HEK293 (cell line): ENCODE measurements around the gene PHRF1.
A peak's percentile ranks its signal among the peaks of the same experiment; 100 is the strongest.

Source experiments
- CTCF ChIA-PET: fragments of 350-600 bp; formaldehyde crosslinking; extraction: SDS; loops from one replicate; lab custom pipeline; 2021; ENCODE audit warnings: antibody characterized with exemption; lab: Yijun Ruan, JAX
- POLR2A ChIA-PET: fragments of 300-600 bp; formaldehyde crosslinking; extraction: SDS; loops from one replicate; lab custom pipeline; 2020; ENCODE audit warnings: antibody characterized with exemption, inconsistent platforms; lab: Yijun Ruan, JAX
- H3K27ac ChIP-seq: fragments of 200-500 bp; sonication (Bioruptor generic); 2 replicates; pipeline ENCODE4 v1.5.1; 2014; ENCODE audit warnings: low read depth, low read length, control low read depth, inconsistent platforms; ENCODE audit errors: extremely low read depth
- H3K36me3 ChIP-seq, 2 experiments: fragments of 200-500 bp in 1 of 2; sonication (Bioruptor generic) in 1 of 2; 1 replicate in 1 of 2; 2 replicates in 1 of 2; pipeline ENCODE4 v1.5.1; 2014 to 2017; ENCODE audit warnings: inconsistent platforms in 2 of 2, low read length in 2 of 2; ENCODE audit not compliant: control insufficient read depth in 2 of 2, insufficient read depth in 1 of 2
- H3K4me1 ChIP-seq: fragments of 200-500 bp; sonication (Bioruptor generic); 2 replicates; pipeline ENCODE4 v1.5.1; 2014; ENCODE audit warnings: mild to moderate bottlenecking, low read length, inconsistent platforms; ENCODE audit not compliant: control insufficient read depth, insufficient read depth
- H3K4me3 ChIP-seq: 2 replicates; pipeline ENCODE4 v1.5.1; 2011; ENCODE audit warnings: low read depth, mild to moderate bottlenecking, control low read depth, low read length, moderate library complexity
- H3K9me3 ChIP-seq: fragments of 200-500 bp; sonication (Bioruptor generic); 2 replicates; pipeline ENCODE4 v1.5.1; 2014; ENCODE audit warnings: low read depth, low read length, inconsistent platforms; ENCODE audit not compliant: control insufficient read depth, insufficient read depth
- GLIS1 ChIP-seq: fragments of 450-650 bp; formaldehyde crosslinking; IDR thresholded peaks from 2 replicates; pipeline ENCODE4 v1.5.1; 2016; ENCODE audit warnings: missing biosample characterization, missing genetic modification characterization
- HOXD13 ChIP-seq: sonication (generic); formaldehyde crosslinking; IDR thresholded peaks from 2 replicates; pipeline ENCODE4 v1.8.0; 2022; ENCODE audit warnings: missing genetic modification reagents, borderline replicate concordance
- MZF1 ChIP-seq: fragments of 450-650 bp; formaldehyde crosslinking; IDR thresholded peaks from 2 replicates; pipeline ENCODE4 v1.5.1; 2017; ENCODE audit warnings: missing biosample characterization, missing genetic modification characterization, borderline replicate concordance
- TCF7L2 ChIP-seq: IDR thresholded peaks from 2 replicates; pipeline ENCODE4 v1.6.1; 2011; ENCODE audit warnings: low read depth, mild to moderate bottlenecking, inconsistent platforms, low read length, moderate library complexity, borderline replicate concordance
- ZBTB21 ChIP-seq: fragments of 450-650 bp; formaldehyde crosslinking; IDR thresholded peaks from 2 replicates; pipeline ENCODE4 v1.5.1; 2017; ENCODE audit warnings: missing biosample characterization, missing genetic modification characterization
- ZIC2 ChIP-seq: fragments of 450-650 bp; formaldehyde crosslinking; IDR thresholded peaks from 2 replicates; pipeline ENCODE4 v1.5.1; 2016; ENCODE audit warnings: missing biosample characterization, missing genetic modification characterization
- ZNF112 ChIP-seq: fragments of 450-650 bp; formaldehyde crosslinking; IDR thresholded peaks from 2 replicates; pipeline ENCODE4 v1.5.0; 2017; ENCODE audit warnings: missing biosample characterization, missing genetic modification characterization
- ZNF157 ChIP-seq: fragments of 450-650 bp; formaldehyde crosslinking; IDR thresholded peaks from 2 replicates; pipeline ENCODE4 v1.5.1; 2016; ENCODE audit warnings: missing biosample characterization, missing genetic modification characterization
- ZNF274 ChIP-seq, 2 experiments: fragments of 200-500 bp in 1 of 2; fragments of 450-650 bp in 1 of 2; sonication (Bioruptor generic) in 1 of 2; formaldehyde crosslinking in 1 of 2; IDR thresholded peaks; 2 replicates each; pipeline versions ENCODE4 v1.5.1 to v1.6.1; 2014 to 2016; ENCODE audit warnings: borderline replicate concordance in 1 of 2, inconsistent platforms in 1 of 2, low read length in 1 of 2, missing biosample characterization in 1 of 2, missing genetic modification characterization in 1 of 2
- ZNF311 ChIP-seq: fragments of 450-650 bp; formaldehyde crosslinking; IDR thresholded peaks from 2 replicates; pipeline ENCODE4 v1.5.1; 2017; ENCODE audit warnings: missing biosample characterization, missing genetic modification characterization, borderline replicate concordance
- ZNF37A ChIP-seq: fragments of 450-650 bp; IDR thresholded peaks from 2 replicates; pipeline ENCODE4 v1.5.1; 2018; ENCODE audit warnings: missing biosample characterization, missing genetic modification characterization
- ZNF394 ChIP-seq: fragments of 450-650 bp; formaldehyde crosslinking; IDR thresholded peaks from 2 replicates; pipeline ENCODE4 v1.5.1; 2016; ENCODE audit warnings: missing biosample characterization, missing genetic modification characterization, mild to moderate bottlenecking, moderate library complexity, borderline replicate concordance
- ZNF48 ChIP-seq: fragments of 450-650 bp; formaldehyde crosslinking; IDR thresholded peaks from 2 replicates; pipeline ENCODE4 v1.5.1; 2016; ENCODE audit warnings: missing biosample characterization, missing genetic modification characterization
- ZNF514 ChIP-seq: fragments of 450-650 bp; formaldehyde crosslinking; IDR thresholded peaks from 2 replicates; pipeline ENCODE4 v1.5.1; 2016; ENCODE audit warnings: missing biosample characterization, missing genetic modification characterization
- ZNF585B ChIP-seq: fragments of 450-650 bp; formaldehyde crosslinking; IDR thresholded peaks from 2 replicates; pipeline ENCODE4 v1.5.1; 2016; ENCODE audit warnings: missing biosample characterization, missing genetic modification characterization
- ZNF600 ChIP-seq: fragments of 450-650 bp; formaldehyde crosslinking; IDR thresholded peaks from 2 replicates; pipeline ENCODE4 v1.5.1; 2016; ENCODE audit warnings: missing biosample characterization, missing genetic modification characterization
- ZNF658 ChIP-seq: fragments of 450-650 bp; formaldehyde crosslinking; IDR thresholded peaks from 2 replicates; pipeline ENCODE4; 2016; ENCODE audit warnings: missing biosample characterization, missing genetic modification characterization
- ZNF830 ChIP-seq: fragments of 450-650 bp; IDR thresholded peaks from 2 replicates; pipeline ENCODE4 v1.5.0; 2018; ENCODE audit warnings: missing biosample characterization, missing genetic modification characterization, low read depth, mild to moderate bottlenecking, moderate library complexity
- TF ChIP-seq, protein P1 (sequence below): fragments of 450-650 bp; formaldehyde crosslinking; IDR thresholded peaks from 2 replicates; pipeline ENCODE4 v1.5.1; 2016; ENCODE audit warnings: missing biosample characterization, missing genetic modification characterization, borderline replicate concordance
- TF ChIP-seq, protein P2 (sequence below): fragments of 450-650 bp; formaldehyde crosslinking; IDR thresholded peaks from 2 replicates; pipeline ENCODE4 v1.5.1; 2016; ENCODE audit warnings: missing biosample characterization, missing genetic modification characterization
- TF ChIP-seq, protein P3 (sequence below): fragments of 450-650 bp; formaldehyde crosslinking; IDR thresholded peaks from 2 replicates; pipeline ENCODE4 v1.5.1; 2017; ENCODE audit warnings: missing biosample characterization, missing genetic modification characterization
- TF ChIP-seq, protein P4 (sequence below): fragments of 450-650 bp; formaldehyde crosslinking; IDR thresholded peaks from 2 replicates; pipeline ENCODE4 v1.5.1; 2016; ENCODE audit warnings: missing biosample characterization, missing genetic modification characterization, low read depth
- TF ChIP-seq, protein P5 (sequence below): fragments of 450-650 bp; formaldehyde crosslinking; IDR thresholded peaks from 2 replicates; pipeline ENCODE4 v1.5.1; 2016; ENCODE audit warnings: missing biosample characterization, missing genetic modification characterization

PHRF1 gene

DNA sequence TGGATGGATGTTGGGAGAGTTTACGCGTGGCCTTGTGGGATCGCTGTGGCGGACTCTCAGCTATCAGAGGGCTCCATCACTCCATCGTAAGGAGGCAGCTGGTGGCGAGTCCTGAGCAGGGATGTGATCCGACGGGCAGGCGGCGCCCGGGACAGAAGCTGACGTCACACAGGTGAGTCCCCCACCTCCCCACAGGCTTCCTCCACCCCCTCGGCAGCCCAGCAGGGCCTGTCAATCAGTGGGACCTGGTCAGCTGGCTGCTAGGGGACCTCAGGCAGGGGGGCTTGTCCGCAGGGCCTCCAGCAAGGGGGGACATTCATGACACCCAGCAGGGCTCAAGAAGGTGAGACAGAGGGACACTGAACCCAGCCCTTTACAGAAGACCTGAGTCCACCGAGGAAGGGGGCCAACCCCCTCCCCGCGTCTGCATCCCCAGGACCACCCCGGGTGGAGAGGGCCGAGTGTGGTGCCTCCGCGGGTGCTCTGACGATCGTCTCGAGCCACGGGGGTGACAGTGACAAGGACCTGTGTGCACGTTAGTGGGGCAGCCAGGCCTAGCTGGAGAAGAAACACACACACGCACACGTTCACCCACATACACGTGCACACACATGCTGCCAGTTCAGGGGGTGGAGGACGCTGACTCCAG is 48.0 kb upstream of the PHRF1 start:
- no peaks in the 10 kb centered on the region for H3K4me1 ChIP-seq
- TF ChIP-seq ZNF600 (tag by site-specific recombination) (peak; percentile 8; the same call in 1 of the 2 replicates), ZNF37A (tag by site-specific recombination) (no peak)
- TF ChIP-seq, protein P1, sequence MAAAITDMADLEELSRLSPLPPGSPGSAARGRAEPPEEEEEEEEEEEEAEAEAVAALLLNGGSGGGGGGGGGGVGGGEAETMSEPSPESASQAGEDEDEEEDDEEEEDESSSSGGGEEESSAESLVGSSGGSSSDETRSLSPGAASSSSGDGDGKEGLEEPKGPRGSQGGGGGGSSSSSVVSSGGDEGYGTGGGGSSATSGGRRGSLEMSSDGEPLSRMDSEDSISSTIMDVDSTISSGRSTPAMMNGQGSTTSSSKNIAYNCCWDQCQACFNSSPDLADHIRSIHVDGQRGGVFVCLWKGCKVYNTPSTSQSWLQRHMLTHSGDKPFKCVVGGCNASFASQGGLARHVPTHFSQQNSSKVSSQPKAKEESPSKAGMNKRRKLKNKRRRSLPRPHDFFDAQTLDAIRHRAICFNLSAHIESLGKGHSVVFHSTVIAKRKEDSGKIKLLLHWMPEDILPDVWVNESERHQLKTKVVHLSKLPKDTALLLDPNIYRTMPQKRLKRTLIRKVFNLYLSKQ (tag by site-specific recombination) = no peak
- TF ChIP-seq, protein P2, sequence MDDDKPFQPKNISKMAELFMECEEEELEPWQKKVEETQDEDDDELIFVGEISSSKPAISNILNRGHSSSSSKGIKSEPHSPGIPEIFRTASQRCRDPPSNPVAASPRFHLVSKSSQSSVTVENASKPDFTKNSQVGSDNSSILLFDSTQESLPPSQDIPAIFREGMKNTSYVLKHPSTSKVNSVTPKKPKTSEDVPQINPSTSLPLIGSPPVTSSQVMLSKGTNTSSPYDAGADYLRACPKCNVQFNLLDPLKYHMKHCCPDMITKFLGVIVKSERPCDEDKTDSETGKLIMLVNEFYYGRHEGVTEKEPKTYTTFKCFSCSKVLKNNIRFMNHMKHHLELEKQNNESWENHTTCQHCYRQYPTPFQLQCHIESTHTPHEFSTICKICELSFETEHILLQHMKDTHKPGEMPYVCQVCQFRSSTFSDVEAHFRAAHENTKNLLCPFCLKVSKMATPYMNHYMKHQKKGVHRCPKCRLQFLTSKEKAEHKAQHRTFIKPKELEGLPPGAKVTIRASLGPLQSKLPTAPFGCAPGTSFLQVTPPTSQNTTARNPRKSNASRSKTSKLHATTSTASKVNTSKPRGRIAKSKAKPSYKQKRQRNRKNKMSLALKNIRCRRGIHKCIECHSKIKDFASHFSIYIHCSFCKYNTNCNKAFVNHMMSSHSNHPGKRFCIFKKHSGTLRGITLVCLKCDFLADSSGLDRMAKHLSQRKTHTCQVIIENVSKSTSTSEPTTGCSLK (tag by site-specific recombination) = no peak
- peaks cover 0 to 40% of the 10 kb centered on the region in 2 experiments; a peak in 1 of 3 replicates for H3K36me3 ChIP-seq
- H3K27ac ChIP-seq = no peak overlapping the region
- no peaks in the 10 kb centered on the region for H3K9me3 ChIP-seq
- H3K4me3 ChIP-seq = no peak overlapping the region
- CTCF ChIA-PET = interaction anchor here (1.8 kb wide), 1 partner anchor 9 kb away, joined by 7 read pairs; no protein-coding TSS in a partner anchor
- POLR2A ChIA-PET = interaction anchor here (0.7 kb wide), 1 partner anchor 226 kb away, joined by 5 read pairs; no protein-coding TSS in a partner anchor

DNA sequence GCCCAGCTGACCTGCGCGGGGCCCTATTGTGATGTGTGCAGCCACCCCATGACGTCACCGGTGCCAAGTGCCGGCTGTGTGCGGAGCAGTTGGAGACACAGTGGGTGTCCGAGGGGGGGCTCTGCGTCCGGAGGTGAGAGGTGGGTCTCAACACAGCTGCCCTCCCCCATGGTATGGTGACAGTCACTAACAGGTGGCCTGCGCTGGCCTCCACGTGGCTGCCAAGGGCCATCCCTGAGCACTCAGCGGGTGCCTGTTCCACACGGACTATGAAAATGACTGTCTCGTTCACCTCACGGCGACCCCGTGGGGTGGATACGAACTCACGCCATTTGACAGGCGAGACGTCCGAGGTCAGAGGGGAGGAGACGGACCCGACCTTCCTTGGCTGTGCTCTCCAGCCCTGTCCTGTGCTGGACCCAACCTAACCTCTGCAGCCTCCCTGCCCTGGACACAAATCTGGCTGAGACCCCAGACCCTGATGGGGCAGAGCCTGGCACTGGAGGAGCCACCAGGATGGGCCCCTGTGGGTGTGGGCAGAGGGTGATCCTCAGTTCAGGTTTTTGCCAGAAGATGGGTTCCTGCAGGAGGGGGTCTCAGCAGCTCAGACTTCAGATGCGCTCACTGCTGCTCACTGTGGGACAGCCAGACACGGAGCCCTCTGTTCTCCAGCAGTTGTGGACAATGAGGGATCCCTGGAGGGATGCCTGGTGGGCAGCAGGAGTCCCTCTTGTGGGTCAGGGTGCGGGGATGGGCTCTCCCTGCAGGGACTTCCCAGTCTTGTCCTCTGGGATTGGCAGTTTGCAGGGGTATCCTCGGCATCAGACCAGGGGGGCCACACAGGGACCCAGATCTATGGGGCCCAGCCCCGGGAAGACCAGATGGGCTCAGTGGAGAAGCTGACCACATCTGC is 47.2 kb upstream of the PHRF1 start:
- Histone ChIP-seq H3K27ac (no peak overlapping the region), H3K9me3 (no peaks in the 10 kb centered on the region), H3K36me3 (peaks cover 0 to 47% of the 10 kb centered on the region in 2 experiments; a peak in 1 of 3 replicates), H3K4me3 (no peak overlapping the region), H3K4me1 (no peaks in the 10 kb centered on the region)
- POLR2A ChIA-PET = interaction anchor here (0.6 kb wide), 2 partner anchors 166 to 320 kb away, joined by 3 to 4 read pairs; partner anchors contain the start of gene TMEM80
- CTCF ChIA-PET = no interaction called here
- 0 out of 2 replicates have a peak, but pooled peaks have one; percentile 35 for TF ChIP-seq ZNF600 (tag by site-specific recombination)
- no peak for TF ChIP-seq ZNF514 (tag by site-specific recombination)
- no peak for TF ChIP-seq TCF7L2
- TF ChIP-seq ZNF48 (tag by site-specific recombination) = no peak
- TF ChIP-seq, protein P3, sequence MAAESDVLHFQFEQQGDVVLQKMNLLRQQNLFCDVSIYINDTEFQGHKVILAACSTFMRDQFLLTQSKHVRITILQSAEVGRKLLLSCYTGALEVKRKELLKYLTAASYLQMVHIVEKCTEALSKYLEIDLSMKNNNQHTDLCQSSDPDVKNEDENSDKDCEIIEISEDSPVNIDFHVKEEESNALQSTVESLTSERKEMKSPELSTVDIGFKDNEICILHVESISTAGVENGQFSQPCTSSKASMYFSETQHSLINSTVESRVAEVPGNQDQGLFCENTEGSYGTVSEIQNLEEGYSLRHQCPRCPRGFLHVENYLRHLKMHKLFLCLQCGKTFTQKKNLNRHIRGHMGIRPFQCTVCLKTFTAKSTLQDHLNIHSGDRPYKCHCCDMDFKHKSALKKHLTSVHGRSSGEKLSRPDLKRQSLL = no peak
- no peak for TF ChIP-seq HOXD13 (CRISPR knock-in tag)
- no peak for TF ChIP-seq ZNF157 (tag by site-specific recombination)
- TF ChIP-seq, protein P4, sequence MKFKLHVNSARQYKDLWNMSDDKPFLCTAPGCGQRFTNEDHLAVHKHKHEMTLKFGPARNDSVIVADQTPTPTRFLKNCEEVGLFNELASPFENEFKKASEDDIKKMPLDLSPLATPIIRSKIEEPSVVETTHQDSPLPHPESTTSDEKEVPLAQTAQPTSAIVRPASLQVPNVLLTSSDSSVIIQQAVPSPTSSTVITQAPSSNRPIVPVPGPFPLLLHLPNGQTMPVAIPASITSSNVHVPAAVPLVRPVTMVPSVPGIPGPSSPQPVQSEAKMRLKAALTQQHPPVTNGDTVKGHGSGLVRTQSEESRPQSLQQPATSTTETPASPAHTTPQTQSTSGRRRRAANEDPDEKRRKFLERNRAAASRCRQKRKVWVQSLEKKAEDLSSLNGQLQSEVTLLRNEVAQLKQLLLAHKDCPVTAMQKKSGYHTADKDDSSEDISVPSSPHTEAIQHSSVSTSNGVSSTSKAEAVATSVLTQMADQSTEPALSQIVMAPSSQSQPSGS = 0 out of 2 replicates have a peak, but pooled peaks have one; percentile 24
- TF ChIP-seq ZNF658 (tag by site-specific recombination) = no peak
- no peak for TF ChIP-seq ZNF274 (IDR thresholded peaks at IDR 0.05; ENCODE audit: low read length)
- no peak for TF ChIP-seq ZNF274 (tag by site-specific recombination; IDR thresholded peaks at IDR 0.05; ENCODE audit: borderline replicate concordance)
- TF ChIP-seq ZNF311 (tag by site-specific recombination) = no peak
- no peak for TF ChIP-seq ZNF830 (tag by site-specific recombination)
- no peak for TF ChIP-seq ZNF394
- TF ChIP-seq GLIS1 (tag by site-specific recombination) = peak; percentile 12; the same call in 1 of the 2 replicates
- no peak for TF ChIP-seq ZNF585B (tag by site-specific recombination)
- no peak for TF ChIP-seq ZNF112 (tag by site-specific recombination)
- TF ChIP-seq, protein P5, sequence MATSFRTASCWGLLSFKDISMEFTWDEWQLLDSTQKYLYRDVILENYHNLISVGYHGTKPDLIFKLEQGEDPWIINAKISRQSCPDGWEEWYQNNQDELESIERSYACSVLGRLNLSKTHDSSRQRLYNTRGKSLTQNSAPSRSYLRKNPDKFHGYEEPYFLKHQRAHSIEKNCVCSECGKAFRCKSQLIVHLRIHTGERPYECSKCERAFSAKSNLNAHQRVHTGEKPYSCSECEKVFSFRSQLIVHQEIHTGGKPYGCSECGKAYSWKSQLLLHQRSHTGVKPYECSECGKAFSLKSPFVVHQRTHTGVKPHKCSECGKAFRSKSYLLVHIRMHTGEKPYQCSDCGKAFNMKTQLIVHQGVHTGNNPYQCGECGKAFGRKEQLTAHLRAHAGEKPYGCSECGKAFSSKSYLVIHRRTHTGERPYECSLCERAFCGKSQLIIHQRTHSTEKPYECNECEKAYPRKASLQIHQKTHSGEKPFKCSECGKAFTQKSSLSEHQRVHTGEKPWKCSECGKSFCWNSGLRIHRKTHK (tag by site-specific recombination) = no peak
- TF ChIP-seq ZIC2 = peak; percentile 15; the same call in 1 of the 2 replicates
- no peak for TF ChIP-seq MZF1 (tag by site-specific recombination)
- TF ChIP-seq ZBTB21 (tag by site-specific recombination) = no peak
